ENCODE results near the gene STAT1. TPM values are rescaled to one million over a fixed set of nuclear protein-coding genes. Genes with fewer than 3 reads are reported as not detected.

The STAT1 gene
- total RNA-seq, 1 experiment from 2014 or later: 73.4 TPM

GRCh38 chr2:190976521-190976920 lies 37.5 kb downstream of the STAT1 start:
- no peak overlapping the region for H3K27ac ChIP-seq (ENCODE audit: low read length)
- TF ChIP-seq REST (IDR thresholded peaks at IDR 0.05; ENCODE audit: insufficient read depth in 1 of 2, low read depth in 2 of 2, low read length in 1 of 2): no peak
- TF ChIP-seq TCF7L2 (IDR thresholded peaks at IDR 0.05; ENCODE audit: low read depth, low read length): no peak
- no peak for TF ChIP-seq SIN3A (IDR thresholded peaks at IDR 0.05; ENCODE audit: borderline replicate concordance, insufficient read depth, low read depth, low read length)
- TF ChIP-seq CTCF (IDR thresholded peaks at IDR 0.05): no peak
- TF ChIP-seq POLR2AphosphoS5 (IDR thresholded peaks at IDR 0.05; ENCODE audit: low read depth, low read length): no peak
- peaks cover 53% of the 10 kb centered on the region for H3K36me3 ChIP-seq (ENCODE audit: control insufficient read depth, insufficient read depth, low read length)
- ChIA-PET CTCF (no interaction called here), POLR2A (no interaction called here)
- no TSS peak for BruUV-seq (replicated peaks)
- H3K27me3 ChIP-seq (ENCODE audit: control insufficient read depth, insufficient read depth, low read length): no peaks in the 10 kb centered on the region
- no peak overlapping the region for H3K4me3 ChIP-seq (ENCODE audit: low read depth in 2 of 2, low read length in 2 of 2)
- intact Hi-C loops (cut with micrococcal nuclease; ENCODE audit: unreplicated experiment) (no loop called here), in situ Hi-C loops (cut with HindIII; ENCODE audit: low pct_unique_long_range_greater_than_20kb, low sequenced_read_pairs) (no loop called here)
- DNase-seq (ENCODE audit: low read depth, low spot score) (no peak), ATAC-seq (no peak)
- no peaks in the 10 kb centered on the region for H3K9me3 ChIP-seq (ENCODE audit: control insufficient read depth, insufficient read depth, low read depth, low read length)
- H3K4me1 ChIP-seq (ENCODE audit: control insufficient read depth, insufficient read depth, low read length): no peaks in the 10 kb centered on the region

- H3K4me1 ChIP-seq (ENCODE audit: control insufficient read depth, insufficient read depth, low read length): no peaks in the 10 kb centered on the region
- TF ChIP-seq TCF7L2 (IDR thresholded peaks at IDR 0.05; ENCODE audit: low read depth, low read length) (no peak), SIN3A (IDR thresholded peaks at IDR 0.05; ENCODE audit: borderline replicate concordance, insufficient read depth, low read depth, low read length) (no peak), POLR2AphosphoS5 (IDR thresholded peaks at IDR 0.05; ENCODE audit: low read depth, low read length) (no peak), CTCF (IDR thresholded peaks at IDR 0.05) (no peak), REST (IDR thresholded peaks at IDR 0.05; ENCODE audit: insufficient read depth in 1 of 2, low read depth in 2 of 2, low read length in 1 of 2) (no peak)
- DNase-seq (ENCODE audit: low read depth, low spot score) (no peak), ATAC-seq (0 out of 2 replicates have a peak, but pooled peaks have one; percentile 45)
- ChIA-PET CTCF (no interaction called here), POLR2A (no interaction called here)
- peaks cover 59% of the 10 kb centered on the region for H3K36me3 ChIP-seq (ENCODE audit: control insufficient read depth, insufficient read depth, low read length)
- in situ Hi-C loops (cut with HindIII; ENCODE audit: low pct_unique_long_range_greater_than_20kb, low sequenced_read_pairs): no loop called here
- H3K27me3 ChIP-seq (ENCODE audit: control insufficient read depth, insufficient read depth, low read length): no peaks in the 10 kb centered on the region
- no TSS peak for BruUV-seq (replicated peaks)
- intact Hi-C loops (cut with micrococcal nuclease; ENCODE audit: unreplicated experiment): no loop called here
- H3K4me3 ChIP-seq (ENCODE audit: low read depth in 2 of 2, low read length in 2 of 2): no peak overlapping the region
- H3K27ac ChIP-seq (ENCODE audit: low read length): no peak overlapping the region
- H3K9me3 ChIP-seq (ENCODE audit: control insufficient read depth, insufficient read depth, low read depth, low read length): no peaks in the 10 kb centered on the region
These were observed 39.2 kb downstream of the STAT1 start for GRCh38 chr2:190974629-190975361.
